K562 (cell line): ENCODE results near the gene TTC32. TPM values are rescaled to one million over a fixed set of nuclear protein-coding genes. Genes with fewer than 3 reads are reported as not detected.

Source experiments
- CC2D1A ChIP-seq: fragments of 450-650 bp; IDR thresholded peaks from 2 replicates; pipeline ENCODE4 v1.6.1; 2017; ENCODE audit warnings: mild to moderate bottlenecking
- ELF1 ChIP-seq: fragments of 200-800 bp; sonication (Bioruptor generic); IDR thresholded peaks from 2 replicates; pipeline ENCODE4 v1.6.1; 2016; ENCODE audit warnings: missing genetic modification characterization, missing compliant biosample characterization
- EP300 ChIP-seq: IDR thresholded peaks from 2 replicates; pipeline ENCODE4 v1.6.1; 2012; ENCODE audit warnings: low read length, improper control_type of control experiment
- ETV5 ChIP-seq: sonication (generic); formaldehyde crosslinking; IDR thresholded peaks from 2 replicates; pipeline ENCODE4 v1.4.0; 2020; ENCODE audit warnings: low read depth, mild to moderate bottlenecking, missing genetic modification reagents
- MCM2 ChIP-seq: fragments of 450-650 bp; IDR thresholded peaks from 2 replicates; pipeline ENCODE4 v1.6.1; 2017; ENCODE audit warnings: low read depth, mild to moderate bottlenecking
- NR0B1 ChIP-seq: fragments of 450-650 bp; IDR thresholded peaks from one replicate; pipeline ENCODE4 v1.6.1; 2018; ENCODE audit warnings: mild to moderate bottlenecking, moderate library complexity; ENCODE audit not compliant: partially characterized antibody
- PKNOX1 ChIP-seq: fragments of 450-650 bp; IDR thresholded peaks from 2 replicates; pipeline ENCODE4 v1.6.1; 2016
- POLR2B ChIP-seq: fragments of 450-650 bp; IDR thresholded peaks from 2 replicates; pipeline ENCODE4 v1.6.1; 2018; ENCODE audit warnings: low read depth; ENCODE audit not compliant: partially characterized antibody
- POLR3A ChIP-seq: IDR thresholded peaks from 2 replicates; pipeline ENCODE4 v1.6.1; 2011; ENCODE audit warnings: borderline replicate concordance, mild to moderate bottlenecking, moderate library complexity; ENCODE audit not compliant: insufficient read length, insufficient read depth; ENCODE audit errors: extremely low read depth
- RNF2 ChIP-seq: sonication (generic); IDR thresholded peaks from 2 replicates; pipeline ENCODE4 v1.6.1; 2016
- SUPT5H ChIP-seq: fragments of 450-650 bp; IDR thresholded peaks from 2 replicates; pipeline ENCODE4 v1.6.1; 2016
- TCF3 ChIP-seq: sonication (generic); formaldehyde crosslinking; IDR thresholded peaks from 2 replicates; pipeline ENCODE4 v1.4.0; 2020; ENCODE audit warnings: mild to moderate bottlenecking, missing genetic modification reagents
- ZNF639 ChIP-seq, 2 experiments: fragments of 200-800 bp in 1 of 2; sonication (Bioruptor generic) in 1 of 2; sonication (generic) in 1 of 2; formaldehyde crosslinking in 1 of 2; IDR thresholded peaks in 1 of 2; conservative IDR thresholded peaks in 1 of 2; 2 replicates each; pipeline versions ENCODE4 v1.5.0 to v1.6.1; 2016 to 2020; ENCODE audit warnings: missing compliant biosample characterization in 1 of 2, missing genetic modification characterization in 1 of 2, missing genetic modification reagents in 1 of 2
- ZNF696 ChIP-seq: fragments of 250-450 bp; sonication (Bioruptor Pico); conservative IDR thresholded peaks from 2 replicates; pipeline ENCODE4 v1.4.0; 2020; ENCODE audit warnings: mild to moderate bottlenecking, moderate library complexity
- ZZZ3 ChIP-seq: fragments of 450-650 bp; IDR thresholded peaks from 2 replicates; pipeline ENCODE4 v1.6.1; 2016; ENCODE audit warnings: antibody characterized with exemption, mild to moderate bottlenecking, moderate library complexity
- polyA plus RNA-seq, 8 experiments: library from polyadenylated mRNA; depleted of rRNA in 4 of 8; stranded (reverse) in 5 of 8; unstranded in 3 of 8; fragments of >200 nt; fragmentation: Nextera tagmentation in 2 of 8; fragmentation: Illumina TruSeq in 1 of 8; extraction: Ambion mirVana in 2 of 8; extraction: Trizol in 1 of 8; gene quantifications; 2 replicates each; pipeline versions ENCODE4 v1.2.1 to v1.2.3, GENCODE V29; 2011 to 2014; ENCODE audit warnings: inconsistent platforms in 1 of 8, missing spikeins in 1 of 8
- total RNA-seq, 7 experiments: library from RNA; depleted of rRNA in 6 of 7; stranded (reverse); fragments of >200 nt in 6 of 7; fragmentation: Illumina TruSeq in 2 of 7; extraction: Trizol in 2 of 7; gene quantifications; 2 replicates each; pipeline versions ENCODE4 v1.2.1 to v1.2.3, GENCODE V29; 2011 to 2021; ENCODE audit warnings: low replicate concordance in 1 of 7

TTC32 gene
- total and polyA plus RNA-seq, 9 of the 15 experiments (the other 6 are each of a cell fraction or from before 2014, with no cell fraction given) = 27.6 to 71.4 (median 52.6) TPM

DNA sequence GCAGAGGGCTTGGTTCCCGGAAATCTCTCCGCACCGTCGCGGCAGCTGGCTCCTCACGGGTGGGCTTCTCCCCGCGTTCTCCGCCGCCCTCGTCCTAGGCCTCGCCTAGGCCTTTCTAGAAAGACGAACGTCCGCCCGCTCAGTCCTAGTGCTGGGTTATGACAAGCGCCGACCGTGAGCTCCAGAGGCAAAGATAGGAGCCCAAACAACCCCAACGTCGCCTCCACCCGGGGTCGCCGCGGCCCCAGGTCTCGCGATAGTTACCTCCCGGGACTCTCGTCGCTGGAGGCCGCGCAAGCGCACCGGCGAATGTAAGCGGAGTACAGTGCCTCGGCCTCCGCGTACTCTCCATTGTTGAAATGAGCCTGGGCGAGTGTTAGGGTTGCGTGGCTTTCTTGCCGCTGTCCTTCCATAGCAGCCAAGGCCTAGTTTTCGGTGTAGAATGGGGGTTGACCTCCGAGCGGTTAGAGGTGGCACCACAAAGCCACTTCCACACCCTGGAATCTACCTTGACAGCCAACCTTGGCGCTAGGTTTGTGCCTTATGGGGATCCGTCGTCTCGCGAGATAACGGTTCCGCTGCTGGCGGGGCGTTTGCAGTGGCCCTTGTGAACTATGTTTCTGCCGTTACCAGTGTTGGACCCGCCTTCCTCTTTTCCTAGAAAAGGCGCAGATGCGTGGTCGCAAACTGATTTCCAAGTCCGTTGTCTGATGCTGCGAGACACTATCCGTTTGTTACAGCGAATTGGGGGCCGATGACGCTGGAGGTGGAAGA is at the start of gene TTC32 (continued):
- peak; percentile 65 for TF ChIP-seq TCF3
- peak; percentile 84; the same call in 1 of the 2 replicates for TF ChIP-seq ZZZ3
- TF ChIP-seq MCM2 = no peak
- 0 out of 2 replicates have a peak, but pooled peaks have one; percentile 29 for TF ChIP-seq ELF1 (tag)
- peak; percentile 27; the same call in 1 of the 2 replicates for TF ChIP-seq ETV5 (CRISPR knock-in tag)
- no peak for TF ChIP-seq NR0B1
- TF ChIP-seq ZNF639 (CRISPR knock-in tag; conservative IDR thresholded peaks at IDR 0.05 in 1 of 2, IDR thresholded peaks at IDR 0.05 in 1 of 2) = peak in 1 of 2 experiments; percentile 67; a peak in 1 of 4 replicates
- TF ChIP-seq RNF2 = peak; percentile 64; the same call in 1 of the 2 replicates
- TF ChIP-seq CC2D1A = peak; percentile 96
- peak; percentile 83 for TF ChIP-seq POLR2B
- TF ChIP-seq POLR3A = no peak
- peak; percentile 91 for TF ChIP-seq EP300
- TF ChIP-seq ZNF696 = no peak
- TF ChIP-seq PKNOX1 = peak; percentile 34; the same call in 1 of the 2 replicates
- peak; percentile 95 for TF ChIP-seq SUPT5H
